Vagina (tissue), 2 donors: ENCODE results near the gene YBX1.

Experiments used
- POLR2A ChIP-seq, 2 donors: fragments of 450-650 bp; IDR thresholded peaks; one replicate each; pipeline ENCODE4 v1.6.1; 2017; ENCODE audit warnings: antibody characterized with exemption in 2 of 2, mild to moderate bottlenecking in 2 of 2, moderate library complexity in 2 of 2
- TF ChIP-seq, protein P1 (sequence below), 3 experiments: fragments of 450-650 bp in 2 of 3; fragments of 200-600 bp in 1 of 3; sonication (generic) in 1 of 3; IDR thresholded peaks; one replicate each; pipeline ENCODE4 v1.5.1; 2017 to 2019; ENCODE audit warnings: antibody characterized with exemption in 3 of 3, mild to moderate bottlenecking in 2 of 3, moderate library complexity in 2 of 3

DNA sequence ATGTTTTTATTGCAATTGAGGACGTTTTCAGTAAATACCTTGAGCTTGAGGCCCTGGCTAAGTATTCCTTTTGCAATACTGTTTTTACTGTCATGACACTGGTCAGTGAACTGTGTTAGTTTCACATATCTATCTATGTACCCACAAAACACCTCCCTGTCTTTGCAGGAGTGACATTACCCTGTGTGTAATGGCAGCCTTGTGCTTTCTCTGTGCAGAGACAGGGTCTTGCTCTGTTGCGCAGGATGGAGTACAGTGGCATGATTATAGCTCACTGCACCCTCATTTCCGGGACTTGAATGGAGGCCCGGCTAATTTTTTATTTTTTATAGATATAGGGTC, 8.9 kb downstream of the YBX1 start:
- TF ChIP-seq POLR2A (IDR thresholded peaks at IDR 0.05), result no peak
- TF ChIP-seq, protein P1, sequence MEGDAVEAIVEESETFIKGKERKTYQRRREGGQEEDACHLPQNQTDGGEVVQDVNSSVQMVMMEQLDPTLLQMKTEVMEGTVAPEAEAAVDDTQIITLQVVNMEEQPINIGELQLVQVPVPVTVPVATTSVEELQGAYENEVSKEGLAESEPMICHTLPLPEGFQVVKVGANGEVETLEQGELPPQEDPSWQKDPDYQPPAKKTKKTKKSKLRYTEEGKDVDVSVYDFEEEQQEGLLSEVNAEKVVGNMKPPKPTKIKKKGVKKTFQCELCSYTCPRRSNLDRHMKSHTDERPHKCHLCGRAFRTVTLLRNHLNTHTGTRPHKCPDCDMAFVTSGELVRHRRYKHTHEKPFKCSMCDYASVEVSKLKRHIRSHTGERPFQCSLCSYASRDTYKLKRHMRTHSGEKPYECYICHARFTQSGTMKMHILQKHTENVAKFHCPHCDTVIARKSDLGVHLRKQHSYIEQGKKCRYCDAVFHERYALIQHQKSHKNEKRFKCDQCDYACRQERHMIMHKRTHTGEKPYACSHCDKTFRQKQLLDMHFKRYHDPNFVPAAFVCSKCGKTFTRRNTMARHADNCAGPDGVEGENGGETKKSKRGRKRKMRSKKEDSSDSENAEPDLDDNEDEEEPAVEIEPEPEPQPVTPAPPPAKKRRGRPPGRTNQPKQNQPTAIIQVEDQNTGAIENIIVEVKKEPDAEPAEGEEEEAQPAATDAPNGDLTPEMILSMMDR (IDR thresholded peaks at IDR 0.05), result no peak
